Measurements from ENCODE around the gene SOCS6. TPM values are rescaled to one million over a fixed set of nuclear protein-coding genes. Genes with fewer than 3 reads are reported as not detected.

The SOCS6 gene
- total RNA-seq, 1 experiment from 2014 or later, result 23.2 TPM

DNA sequence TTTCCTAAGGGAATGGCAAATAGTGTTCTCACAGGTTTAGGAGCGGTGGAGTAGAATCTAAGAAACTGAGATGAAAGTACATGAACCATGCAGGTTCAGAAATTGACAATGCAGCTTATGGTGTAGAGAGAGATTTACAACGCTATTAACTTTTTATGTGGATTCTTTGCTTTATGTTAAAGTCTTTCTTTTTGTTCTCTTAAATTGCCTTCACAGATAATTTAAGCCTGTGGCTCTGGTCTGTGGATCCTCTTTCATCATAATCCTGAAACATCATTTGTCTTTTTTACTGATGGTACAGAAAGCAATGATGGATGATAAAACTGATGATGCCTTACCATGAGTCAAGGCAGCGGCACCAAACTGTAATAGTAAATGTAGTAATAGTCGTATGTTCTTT is 30.3 kb downstream of the SOCS6 start:
- no peak overlapping the region for H3K4me3 ChIP-seq (ENCODE audit: low read depth, low read length)
- H3K27ac Mint-ChIP-seq (ENCODE audit: unreplicated experiment), result no peak overlapping the region

DNA sequence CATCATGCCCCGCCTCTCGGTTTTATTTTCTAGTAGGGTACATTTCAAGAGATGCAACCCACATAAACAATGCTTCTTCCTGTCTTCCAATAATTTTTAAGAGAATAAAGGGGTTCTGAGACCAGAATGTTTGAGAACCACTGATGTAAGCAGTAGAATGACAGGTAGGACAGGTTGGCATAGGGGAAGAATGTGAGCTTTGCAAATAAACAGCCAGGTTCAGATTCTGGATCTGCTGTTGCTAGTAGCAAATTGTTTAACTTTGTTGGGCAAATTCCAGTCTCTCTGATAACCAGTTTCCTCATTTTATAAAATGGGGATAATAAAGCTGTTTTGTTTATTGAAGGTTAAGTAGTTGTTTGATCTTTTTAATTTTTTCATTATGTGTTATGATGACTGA is 32.8 kb downstream of the SOCS6 start:
- intact Hi-C loops (cut with micrococcal nuclease; ENCODE audit: unreplicated experiment), result no loop called here
- Mint-ChIP-seq H3K36me3 (ENCODE audit: insufficient read depth, unreplicated experiment) (peaks cover 22% of the 10 kb centered on the region), H3K27ac (ENCODE audit: unreplicated experiment) (no peak overlapping the region), H3K4me1 (ENCODE audit: low read depth, unreplicated experiment) (no peaks in the 10 kb centered on the region), H3K27me3 (ENCODE audit: insufficient read depth, unreplicated experiment) (no peaks in the 10 kb centered on the region), H3K4me3 (ENCODE audit: unreplicated experiment) (no peak overlapping the region), H3K9me3 (ENCODE audit: unreplicated experiment) (no peaks in the 10 kb centered on the region)
- peak in 1 of 2 experiments; percentile 17 for DNase-seq
- Histone ChIP-seq H3K9me3 (no peaks in the 10 kb centered on the region), H3K36me3 (ENCODE audit: control insufficient read depth, insufficient read depth, low read length) (no peaks in the 10 kb centered on the region), H3K4me3 (ENCODE audit: low read depth, low read length) (no peak overlapping the region), H3K27me3 (replicated peaks; ENCODE audit: control insufficient read depth, insufficient read depth, low read length) (no peaks in the 10 kb centered on the region), H3K4me1 (no peaks in the 10 kb centered on the region)
- ChIA-PET POLR2A (no interaction called here), CTCF (no interaction called here)
- TF ChIP-seq, protein P1, sequence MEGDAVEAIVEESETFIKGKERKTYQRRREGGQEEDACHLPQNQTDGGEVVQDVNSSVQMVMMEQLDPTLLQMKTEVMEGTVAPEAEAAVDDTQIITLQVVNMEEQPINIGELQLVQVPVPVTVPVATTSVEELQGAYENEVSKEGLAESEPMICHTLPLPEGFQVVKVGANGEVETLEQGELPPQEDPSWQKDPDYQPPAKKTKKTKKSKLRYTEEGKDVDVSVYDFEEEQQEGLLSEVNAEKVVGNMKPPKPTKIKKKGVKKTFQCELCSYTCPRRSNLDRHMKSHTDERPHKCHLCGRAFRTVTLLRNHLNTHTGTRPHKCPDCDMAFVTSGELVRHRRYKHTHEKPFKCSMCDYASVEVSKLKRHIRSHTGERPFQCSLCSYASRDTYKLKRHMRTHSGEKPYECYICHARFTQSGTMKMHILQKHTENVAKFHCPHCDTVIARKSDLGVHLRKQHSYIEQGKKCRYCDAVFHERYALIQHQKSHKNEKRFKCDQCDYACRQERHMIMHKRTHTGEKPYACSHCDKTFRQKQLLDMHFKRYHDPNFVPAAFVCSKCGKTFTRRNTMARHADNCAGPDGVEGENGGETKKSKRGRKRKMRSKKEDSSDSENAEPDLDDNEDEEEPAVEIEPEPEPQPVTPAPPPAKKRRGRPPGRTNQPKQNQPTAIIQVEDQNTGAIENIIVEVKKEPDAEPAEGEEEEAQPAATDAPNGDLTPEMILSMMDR (IDR thresholded peaks at IDR 0.05; ENCODE audit: insufficient read depth in 1 of 2, low read depth in 1 of 2, low read length in 1 of 2, severe bottlenecking in 1 of 2, unreplicated experiment in 1 of 2), result no peak
- BruUV-seq (replicated peaks), result no TSS peak

More for the DNA sequence above, 30.3 kb downstream of the SOCS6 start:
- H3K4me1 ChIP-seq, result peaks cover 3% of the 10 kb centered on the region; the same call in 1 of the 2 replicates
- no peaks in the 10 kb centered on the region for H3K9me3 ChIP-seq
- Mint-ChIP-seq H3K36me3 (ENCODE audit: insufficient read depth, unreplicated experiment) (peaks cover 13% of the 10 kb centered on the region), H3K9me3 (ENCODE audit: unreplicated experiment) (no peaks in the 10 kb centered on the region), H3K4me3 (ENCODE audit: unreplicated experiment) (no peak overlapping the region), H3K4me1 (ENCODE audit: low read depth, unreplicated experiment) (no peaks in the 10 kb centered on the region), H3K27me3 (ENCODE audit: insufficient read depth, unreplicated experiment) (no peaks in the 10 kb centered on the region)
- H3K36me3 ChIP-seq (ENCODE audit: control insufficient read depth, insufficient read depth, low read length), result no peaks in the 10 kb centered on the region
- no TSS peak for BruUV-seq (replicated peaks)
- TF ChIP-seq, protein P1 (IDR thresholded peaks at IDR 0.05; ENCODE audit: insufficient read depth in 1 of 2, low read depth in 1 of 2, low read length in 1 of 2, severe bottlenecking in 1 of 2, unreplicated experiment in 1 of 2), result no peak
- ChIA-PET CTCF (no interaction called here), POLR2A (no interaction called here)
- no peaks in the 10 kb centered on the region for H3K27me3 ChIP-seq (replicated peaks; ENCODE audit: control insufficient read depth, insufficient read depth, low read length)
- intact Hi-C loops (cut with micrococcal nuclease; ENCODE audit: unreplicated experiment), result no loop called here
- no peak for DNase-seq

DNA sequence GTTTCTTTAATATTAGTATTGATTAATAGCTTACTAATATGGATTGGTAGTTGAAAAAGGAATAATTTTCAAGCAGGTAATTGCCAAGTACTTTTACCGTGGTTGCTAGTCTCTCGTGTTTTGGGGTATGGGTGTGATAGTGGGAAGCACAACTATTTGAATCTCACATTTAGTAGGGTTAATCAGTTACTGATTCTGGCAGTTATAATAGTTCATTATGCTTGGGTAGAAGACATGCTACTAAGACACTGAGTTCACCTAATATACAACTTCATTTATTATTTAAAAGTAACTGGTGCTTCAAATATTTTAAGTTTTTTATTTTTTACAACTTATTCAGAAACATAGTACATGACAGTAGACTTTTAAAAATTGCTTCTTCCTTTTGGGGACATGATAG is 33.5 kb downstream of the SOCS6 start:
- Histone ChIP-seq H3K4me3 (ENCODE audit: low read depth, low read length) (no peak overlapping the region), H3K4me1 (no peaks in the 10 kb centered on the region), H3K9me3 (no peaks in the 10 kb centered on the region), H3K27me3 (replicated peaks; ENCODE audit: control insufficient read depth, insufficient read depth, low read length) (no peaks in the 10 kb centered on the region), H3K36me3 (ENCODE audit: control insufficient read depth, insufficient read depth, low read length) (no peaks in the 10 kb centered on the region)
- no TSS peak for BruUV-seq (replicated peaks)
- TF ChIP-seq, protein P1 (IDR thresholded peaks at IDR 0.05; ENCODE audit: insufficient read depth in 1 of 2, low read depth in 1 of 2, low read length in 1 of 2, severe bottlenecking in 1 of 2, unreplicated experiment in 1 of 2), result no peak
- H3K9me3 Mint-ChIP-seq (ENCODE audit: unreplicated experiment), result no peaks in the 10 kb centered on the region
- H3K27me3 Mint-ChIP-seq (ENCODE audit: insufficient read depth, unreplicated experiment), result no peaks in the 10 kb centered on the region
- POLR2A ChIA-PET, result no interaction called here
- CTCF ChIA-PET, result no interaction called here
- H3K36me3 Mint-ChIP-seq (ENCODE audit: insufficient read depth, unreplicated experiment), result peaks cover 22% of the 10 kb centered on the region
- H3K4me1 Mint-ChIP-seq (ENCODE audit: low read depth, unreplicated experiment), result no peaks in the 10 kb centered on the region
- DNase-seq, result no peak
- H3K4me3 Mint-ChIP-seq (ENCODE audit: unreplicated experiment), result no peak overlapping the region
- intact Hi-C loops (cut with micrococcal nuclease; ENCODE audit: unreplicated experiment), result no loop called here
- H3K27ac Mint-ChIP-seq (ENCODE audit: unreplicated experiment), result no peak overlapping the region
